H1 (cell line): ENCODE measurements around the gene UVRAG. TPM values are rescaled to one million over a fixed set of nuclear protein-coding genes. Genes with fewer than 3 reads are reported as not detected.

Source experiments
- ASH2L ChIP-seq: fragments of 200-600, 300-600 bp; sonication (generic); IDR thresholded peaks from one replicate; pipeline ENCODE4 v1.7.1; 2017; ENCODE audit warnings: low read length
- CBX5 ChIP-seq: fragments of 300-800, 300-1000 bp; sonication (generic); IDR thresholded peaks from 2 replicates; pipeline ENCODE4 v1.7.1; 2016; ENCODE audit warnings: antibody characterized with exemption, low read length, low read depth
- CHD7 ChIP-seq: fragments of 300-600 bp; sonication (generic); IDR thresholded peaks from 2 replicates; pipeline ENCODE4 v1.7.1; 2012; ENCODE audit warnings: low read length, moderate library complexity, mild to moderate bottlenecking, inconsistent platforms; ENCODE audit not compliant: insufficient replicate concordance
- CREB1 ChIP-seq: IDR thresholded peaks from 2 replicates; pipeline ENCODE4 v1.6.1; 2012; ENCODE audit warnings: inconsistent platforms
- EGR1 ChIP-seq: IDR thresholded peaks from 2 replicates; pipeline ENCODE4 v1.6.1; 2011; ENCODE audit warnings: low read depth, low read length, borderline replicate concordance
- JUND ChIP-seq: IDR thresholded peaks from 2 replicates; pipeline ENCODE4 v1.6.1; 2011; ENCODE audit warnings: mild to moderate bottlenecking, improper control_type of control experiment, low read length
- KDM4A ChIP-seq: IDR thresholded peaks from one replicate; pipeline ENCODE4 v1.7.1; 2012; ENCODE audit warnings: low read depth, mild to moderate bottlenecking, moderate library complexity, low read length, inconsistent platforms; ENCODE audit not compliant: severe bottlenecking
- SIRT6 ChIP-seq: IDR thresholded peaks from one replicate; pipeline ENCODE4 v1.7.1; 2012; ENCODE audit warnings: low read length, inconsistent platforms
- SP2 ChIP-seq: IDR thresholded peaks from 2 replicates; pipeline ENCODE4 v1.6.1; 2012; ENCODE audit warnings: mild to moderate bottlenecking, low read length, inconsistent platforms
- SRF ChIP-seq: IDR thresholded peaks from 2 replicates; pipeline ENCODE4 v1.6.1; 2011; ENCODE audit warnings: mild to moderate bottlenecking, low read depth, low read length, moderate library complexity
- TAF7 ChIP-seq: optimal IDR thresholded peaks from 2 replicates; pipeline ENCODE3; 2011; ENCODE audit warnings: low read depth, mild to moderate bottlenecking, inconsistent platforms, low read length, moderate library complexity, borderline replicate concordance
- TBP ChIP-seq: IDR thresholded peaks from 2 replicates; pipeline ENCODE4 v1.6.1; 2011; ENCODE audit warnings: low read depth, low read length, improper control_type of control experiment
- ZNF274 ChIP-seq: IDR thresholded peaks from 2 replicates; pipeline ENCODE4 v1.7.0; 2012; ENCODE audit warnings: low read length, borderline replicate concordance; ENCODE audit errors: extremely low read depth
- polyA plus RNA-seq, 7 experiments: library from polyadenylated mRNA; depleted of rRNA in 3 of 7; stranded (reverse) in 5 of 7; unstranded in 2 of 7; fragments of >200 nt in 5 of 7; fragments of 200-250 nt in 2 of 7; gene quantifications; 1 replicate in 5 of 7; 2 replicates in 1 of 7; 4 replicates in 1 of 7; pipeline versions ENCODE4 v1.2.1 to v1.2.3, GENCODE V29; 2011 to 2013; ENCODE audit warnings: missing spikeins in 2 of 7, mixed read lengths in 2 of 7
- total RNA-seq: library from RNA; stranded (reverse); fragmentation: NEBNext Ultra II Directional; extraction: Animal tissue kit (Norgen Biotek cat#: 25700); gene quantifications from 2 replicates; pipeline ENCODE4 v1.2.1, GENCODE V29; 2021

UVRAG gene
- total and polyA plus RNA-seq, 2 of the 8 experiments (the other 6 are each of a cell fraction or from before 2014, with no cell fraction given): 5.5 to 14.7 TPM

DNA sequence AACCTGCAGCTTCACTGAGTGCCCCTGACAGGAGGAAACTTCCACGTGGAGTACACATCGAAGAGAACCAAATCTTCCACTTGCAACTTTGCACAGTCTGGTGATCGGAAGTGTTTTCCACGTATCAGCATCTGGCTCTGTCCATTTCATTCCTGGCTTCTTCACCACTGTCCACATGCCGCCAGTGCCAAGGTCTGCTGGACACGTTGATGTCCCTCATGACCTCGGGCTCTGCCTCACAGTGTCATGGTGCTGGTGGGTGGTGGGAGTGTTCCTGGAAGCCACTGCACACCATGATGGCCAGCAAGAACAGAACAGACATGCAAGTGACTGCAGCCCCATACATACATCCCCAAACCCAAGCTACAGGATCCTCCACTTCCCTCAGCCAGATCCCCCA, 342.9 kb downstream of the UVRAG start (continued):
- TF ChIP-seq CHD7 (no peak), SP2 (no peak), SRF (no peak), KDM4A (no peak), JUND (no peak), ASH2L (no peak), TBP (no peak), CREB1 (no peak), EGR1 (no peak), CBX5 (no peak), ZNF274 (no peak), SIRT6 (no peak), TAF7 (no peak)
